Esophagus muscularis mucosa (tissue), 3 donors: ENCODE data around the gene SEC24D.

ENCODE experiments used
- CTCF ChIP-seq, 3 experiments: fragments of 200-600 bp in 2 of 3; fragments of 450-650 bp in 1 of 3; sonication (generic) in 2 of 3; IDR thresholded peaks; one replicate each; pipeline ENCODE4 v1.5.1; 2017 to 2019; ENCODE audit warnings: antibody characterized with exemption in 3 of 3, mild to moderate bottlenecking in 2 of 3, moderate library complexity in 1 of 3
- EP300 ChIP-seq: sonication (generic); formaldehyde crosslinking; IDR thresholded peaks from one replicate; pipeline ENCODE4 v1.6.1; 2017; ENCODE audit warnings: antibody characterized with exemption

GRCh38 chr4:118734491-118735205 lies 101.3 kb downstream of the SEC24D start:
- TF ChIP-seq CTCF (IDR thresholded peaks at IDR 0.05) (no peak), EP300 (no peak)
